Ovary (tissue), 3 donors: ENCODE measurements around the gene CSNK1E.

ENCODE experiments used
- POLR2A ChIP-seq: fragments of 450-650 bp; IDR thresholded peaks from one replicate; pipeline ENCODE4 v1.6.1; 2017; ENCODE audit warnings: antibody characterized with exemption, mild to moderate bottlenecking, moderate library complexity
- TF ChIP-seq, protein P1 (sequence below), 3 donors: fragments of 450-650 bp in 2 of 3; fragments of 200-600 bp in 1 of 3; IDR thresholded peaks; one replicate each; pipeline versions ENCODE4 v1.5.1 to v1.8.0; 2016 to 2022; ENCODE audit warnings: antibody characterized with exemption in 3 of 3, mild to moderate bottlenecking in 1 of 3
- donor health status: DM: no; HTN: no; CAD: no.

GRCh38 chr22:38276166-38276565 is 41.1 kb downstream of the CSNK1E start:
- TF ChIP-seq, protein P1, sequence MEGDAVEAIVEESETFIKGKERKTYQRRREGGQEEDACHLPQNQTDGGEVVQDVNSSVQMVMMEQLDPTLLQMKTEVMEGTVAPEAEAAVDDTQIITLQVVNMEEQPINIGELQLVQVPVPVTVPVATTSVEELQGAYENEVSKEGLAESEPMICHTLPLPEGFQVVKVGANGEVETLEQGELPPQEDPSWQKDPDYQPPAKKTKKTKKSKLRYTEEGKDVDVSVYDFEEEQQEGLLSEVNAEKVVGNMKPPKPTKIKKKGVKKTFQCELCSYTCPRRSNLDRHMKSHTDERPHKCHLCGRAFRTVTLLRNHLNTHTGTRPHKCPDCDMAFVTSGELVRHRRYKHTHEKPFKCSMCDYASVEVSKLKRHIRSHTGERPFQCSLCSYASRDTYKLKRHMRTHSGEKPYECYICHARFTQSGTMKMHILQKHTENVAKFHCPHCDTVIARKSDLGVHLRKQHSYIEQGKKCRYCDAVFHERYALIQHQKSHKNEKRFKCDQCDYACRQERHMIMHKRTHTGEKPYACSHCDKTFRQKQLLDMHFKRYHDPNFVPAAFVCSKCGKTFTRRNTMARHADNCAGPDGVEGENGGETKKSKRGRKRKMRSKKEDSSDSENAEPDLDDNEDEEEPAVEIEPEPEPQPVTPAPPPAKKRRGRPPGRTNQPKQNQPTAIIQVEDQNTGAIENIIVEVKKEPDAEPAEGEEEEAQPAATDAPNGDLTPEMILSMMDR (IDR thresholded peaks at IDR 0.05): no peak
- TF ChIP-seq POLR2A: no peak
